Measurements from ENCODE around the gene DLX5.

- no peak for TF ChIP-seq CTCF (IDR thresholded peaks at IDR 0.05)
- TF ChIP-seq POLR2A (IDR thresholded peaks at IDR 0.05): no peak
Measured at GRCh38 chr7:96996111-96996957, 28.3 kb downstream of the DLX5 start.

All from suprapubic skin (tissue), 3 donors.